CD4-positive, alpha-beta T cell treated with Interleukin-15 for 1 hour (primary cell): ENCODE results near the gene ST6GALNAC1.

Source experiments
- DNase-seq: peaks from one replicate; pipeline ENCODE4 v3.0.0-alpha.2; 2020

The ST6GALNAC1 gene

GRCh38 chr17:76575570-76575969, 68.0 kb downstream of the ST6GALNAC1 start:
- no peak for DNase-seq
